SH-SY5Y (cell line): Measurements from ENCODE around the gene LTBP3.

Experiments
- GATA2 ChIP-seq: IDR thresholded peaks from 2 replicates; pipeline ENCODE4 v1.6.1; 2011; ENCODE audit warnings: mild to moderate bottlenecking, low read depth, low read length
- GATA3 ChIP-seq: IDR thresholded peaks from 2 replicates; pipeline ENCODE4 v1.6.1; 2011; ENCODE audit warnings: low read depth, mild to moderate bottlenecking, low read length, moderate library complexity

LTBP3 gene

GRCh38 chr11:65555693-65556231, 2.4 kb downstream of the LTBP3 start:
- no peak for TF ChIP-seq GATA2
- TF ChIP-seq GATA3: no peak

GRCh38 chr11:65554842-65555430, 3.2 kb downstream of the LTBP3 start:
- TF ChIP-seq GATA2 (no peak), GATA3 (no peak)

GRCh38 chr11:65554057-65554818, 3.9 kb downstream of the LTBP3 start:
- TF ChIP-seq GATA3 (no peak), GATA2 (no peak)

- TF ChIP-seq GATA2 (no peak), GATA3 (no peak)
Measured at GRCh38 chr11:65553301-65554001, 4.7 kb downstream of the LTBP3 start.

- TF ChIP-seq GATA3: no peak
- no peak for TF ChIP-seq GATA2
Measured at GRCh38 chr11:65552388-65552951, 5.7 kb downstream of the LTBP3 start.

GRCh38 chr11:65551572-65552387, 6.4 kb downstream of the LTBP3 start:
- TF ChIP-seq GATA3 (no peak), GATA2 (no peak)

GRCh38 chr11:65549096-65549495, 9.1 kb downstream of the LTBP3 start:
- TF ChIP-seq GATA3: no peak
- no peak for TF ChIP-seq GATA2

GRCh38 chr11:65548395-65548794, 9.8 kb downstream of the LTBP3 start:
- TF ChIP-seq GATA2 (no peak), GATA3 (no peak)

- no peak for TF ChIP-seq GATA3
- TF ChIP-seq GATA2: no peak
Measured at GRCh38 chr11:65547446-65548125, 10.6 kb downstream of the LTBP3 start.

GRCh38 chr11:65546217-65546958, 11.8 kb downstream of the LTBP3 start:
- TF ChIP-seq GATA3 (no peak), GATA2 (no peak)

GRCh38 chr11:65545853-65546216, 12.3 kb downstream of the LTBP3 start:
- TF ChIP-seq GATA3 (no peak), GATA2 (no peak)

GRCh38 chr11:65542738-65543390, 15.3 kb downstream of the LTBP3 start:
- TF ChIP-seq GATA2: no peak
- TF ChIP-seq GATA3: no peak
